AG04449 (cell line): ENCODE data around the gene FOXL3.

Experiments
- CTCF ChIA-PET: fragments of 350-600 bp; formaldehyde crosslinking; extraction: SDS; loops from one replicate; lab custom pipeline; 2021; ENCODE audit warnings: antibody characterized with exemption; lab: Yijun Ruan, JAX
- POLR2A ChIA-PET: fragments of 400-600, 350-600 bp; formaldehyde crosslinking; extraction: SDS; loops from one replicate; lab custom pipeline; 2020; ENCODE audit warnings: antibody characterized with exemption, inconsistent platforms; lab: Yijun Ruan, JAX
- DNase-seq: peaks from one replicate; pipeline ENCODE4 v3.0.0-alpha.2; 2010; ENCODE audit warnings: low read depth, low spot score
- H3K4me3 ChIP-seq: 2 replicates; pipeline ENCODE4 v1.5.1; 2011; ENCODE audit warnings: low read depth, mild to moderate bottlenecking, control low read depth, low read length
- TF ChIP-seq, protein P1 (sequence below): IDR thresholded peaks from one replicate; pipeline ENCODE4 v1.5.1; 2011; ENCODE audit warnings: mild to moderate bottlenecking, moderate library complexity, low read length, control low read depth, inconsistent platforms; ENCODE audit not compliant: insufficient read depth; ENCODE audit errors: missing control alignments

The FOXL3 gene

DNA sequence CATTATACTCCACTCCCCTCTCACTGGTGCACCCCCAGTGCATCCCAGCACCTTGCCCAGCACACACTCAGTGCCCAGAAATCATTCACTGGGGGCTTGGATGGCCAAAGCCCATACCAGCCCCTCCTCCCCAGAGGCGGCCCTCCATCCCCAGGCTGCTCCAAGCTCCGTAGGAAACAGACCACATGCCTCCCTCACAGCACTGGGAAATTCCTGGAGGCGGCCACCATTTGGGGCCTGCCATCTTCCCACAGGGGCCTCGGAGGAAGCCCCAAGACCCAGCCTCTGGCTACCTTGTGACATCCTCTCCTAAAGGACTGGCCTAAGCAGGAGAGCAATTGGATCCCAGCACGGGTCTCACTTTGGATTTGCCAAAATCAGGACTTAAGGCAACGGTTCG is 49.7 kb downstream of the FOXL3 start:
- TF ChIP-seq, protein P1, sequence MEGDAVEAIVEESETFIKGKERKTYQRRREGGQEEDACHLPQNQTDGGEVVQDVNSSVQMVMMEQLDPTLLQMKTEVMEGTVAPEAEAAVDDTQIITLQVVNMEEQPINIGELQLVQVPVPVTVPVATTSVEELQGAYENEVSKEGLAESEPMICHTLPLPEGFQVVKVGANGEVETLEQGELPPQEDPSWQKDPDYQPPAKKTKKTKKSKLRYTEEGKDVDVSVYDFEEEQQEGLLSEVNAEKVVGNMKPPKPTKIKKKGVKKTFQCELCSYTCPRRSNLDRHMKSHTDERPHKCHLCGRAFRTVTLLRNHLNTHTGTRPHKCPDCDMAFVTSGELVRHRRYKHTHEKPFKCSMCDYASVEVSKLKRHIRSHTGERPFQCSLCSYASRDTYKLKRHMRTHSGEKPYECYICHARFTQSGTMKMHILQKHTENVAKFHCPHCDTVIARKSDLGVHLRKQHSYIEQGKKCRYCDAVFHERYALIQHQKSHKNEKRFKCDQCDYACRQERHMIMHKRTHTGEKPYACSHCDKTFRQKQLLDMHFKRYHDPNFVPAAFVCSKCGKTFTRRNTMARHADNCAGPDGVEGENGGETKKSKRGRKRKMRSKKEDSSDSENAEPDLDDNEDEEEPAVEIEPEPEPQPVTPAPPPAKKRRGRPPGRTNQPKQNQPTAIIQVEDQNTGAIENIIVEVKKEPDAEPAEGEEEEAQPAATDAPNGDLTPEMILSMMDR, result no peak
- POLR2A ChIA-PET, result no interaction called here
- CTCF ChIA-PET, result no interaction called here

DNA sequence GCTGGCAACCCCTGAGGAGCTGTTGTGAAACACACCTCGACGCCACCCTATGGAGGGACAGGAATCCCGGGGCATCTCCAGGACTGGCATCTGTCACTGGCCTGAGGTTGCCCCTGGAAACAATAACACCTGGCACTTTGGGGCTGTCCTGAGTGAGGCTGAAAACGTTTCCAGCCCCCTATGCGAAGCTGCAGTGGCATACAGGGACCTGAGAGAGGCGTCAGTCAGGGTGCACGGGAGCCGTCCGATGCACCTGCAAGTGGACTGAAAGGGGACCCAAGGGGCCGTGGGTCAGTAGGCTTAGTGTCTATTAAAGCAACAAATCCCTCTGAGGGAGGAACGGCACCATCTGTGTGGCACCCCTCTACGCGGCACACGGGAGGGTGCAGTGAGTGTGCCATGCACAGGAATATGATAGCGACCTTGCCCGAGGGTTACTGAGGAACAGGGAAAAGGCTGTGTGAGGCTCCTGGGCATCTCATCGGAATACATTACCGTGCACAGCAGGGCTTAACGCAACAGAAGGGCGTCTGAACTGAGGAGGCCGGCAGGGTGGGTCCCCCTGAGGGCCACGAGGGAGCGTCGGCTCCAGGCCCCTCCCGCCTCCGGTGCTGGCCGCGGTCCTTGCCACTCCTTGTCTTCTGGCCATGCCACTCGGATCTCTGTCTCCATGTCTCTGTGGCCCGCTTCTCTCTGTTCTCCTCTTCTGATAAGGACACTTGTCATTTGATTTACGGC is 50.4 kb downstream of the FOXL3 start:
- no peak for DNase-seq
- ChIA-PET POLR2A (no interaction called here), CTCF (interaction anchor here (4.5 kb wide), 1 partner anchor 8 kb away, joined by 26 read pairs; no protein-coding TSS in a partner anchor)
- H3K4me3 ChIP-seq, result no peak overlapping the region
- TF ChIP-seq, protein P1, result no peak

More for the DNA sequence above, 49.7 kb downstream of the FOXL3 start:
- no peak overlapping the region for H3K4me3 ChIP-seq
- no peak for DNase-seq
